ENCODE measurements around the gene DAB2IP.
A peak's percentile ranks its signal among the peaks of the same experiment; 100 is the strongest.

The DAB2IP gene

GRCh38 chr9:121703014-121703734 lies 51.7 kb downstream of the DAB2IP start:
- H3K4me1 ChIP-seq (ENCODE audit: control insufficient read depth, insufficient read depth, low read depth, low read length), result peaks cover 25% of the 10 kb centered on the region
- H3K36me3 ChIP-seq (ENCODE audit: control insufficient read depth in 1 of 2, insufficient read depth in 2 of 2, low read depth in 1 of 2, low read length in 2 of 2), result peaks cover 0 to 23% of the 10 kb centered on the region in 2 experiments
- no peak overlapping the region for H2BK12ac ChIP-seq (ENCODE audit: low read length in 2 of 2)
- H3K18ac ChIP-seq (ENCODE audit: low read depth in 1 of 2, low read length in 2 of 2), result no peak overlapping the region
- no peak overlapping the region for H3K23ac ChIP-seq (ENCODE audit: low read length in 2 of 2)
- no peak overlapping the region for H3K4me3 ChIP-seq (ENCODE audit: insufficient read depth in 1 of 2, low read depth in 1 of 2, low read length in 2 of 2)
- H2AK5ac ChIP-seq (ENCODE audit: low read length, severe bottlenecking), result no peak overlapping the region
- no peak for DNase-seq
- H3K27ac ChIP-seq (ENCODE audit: low read length, poor library complexity, severe bottlenecking), result no peak overlapping the region
- H2AFZ ChIP-seq (ENCODE audit: low read depth, low read length), result no peak overlapping the region
- H2BK120ac ChIP-seq (ENCODE audit: low read depth, low read length), result no peak overlapping the region
- H3K14ac ChIP-seq (ENCODE audit: low read length in 2 of 2), result no peak overlapping the region
- H3K4ac ChIP-seq (ENCODE audit: low read depth in 1 of 2, low read length in 2 of 2), result no peak overlapping the region
- no peak overlapping the region for H2BK5ac ChIP-seq (ENCODE audit: low read depth, low read length, poor library complexity, severe bottlenecking)
- WGBS, result 97% methylated on average over 2 of the region's 3 CpGs
- peaks cover 0 to 16% of the 10 kb centered on the region in 2 experiments for H3K27me3 ChIP-seq (ENCODE audit: control insufficient read depth in 1 of 2, insufficient read depth in 1 of 2, low read length in 2 of 2)
- no peaks in the 10 kb centered on the region for H3K9me3 ChIP-seq (ENCODE audit: control insufficient read depth, low read length)
- peaks cover 56% of the 10 kb centered on the region for H3K79me1 ChIP-seq (replicated peaks; ENCODE audit: low read length, poor library complexity, severe bottlenecking)
- H2BK15ac ChIP-seq (ENCODE audit: low read depth, poor library complexity, severe bottlenecking), result no peak overlapping the region
- no peak overlapping the region for H3K9ac ChIP-seq (ENCODE audit: low read length)
- H3K4me2 ChIP-seq (ENCODE audit: low read length, poor library complexity, severe bottlenecking), result no peak overlapping the region
- no peak overlapping the region for H4K8ac ChIP-seq (ENCODE audit: low read length)
- H4K91ac ChIP-seq (ENCODE audit: low read length), result no peak overlapping the region

DNA sequence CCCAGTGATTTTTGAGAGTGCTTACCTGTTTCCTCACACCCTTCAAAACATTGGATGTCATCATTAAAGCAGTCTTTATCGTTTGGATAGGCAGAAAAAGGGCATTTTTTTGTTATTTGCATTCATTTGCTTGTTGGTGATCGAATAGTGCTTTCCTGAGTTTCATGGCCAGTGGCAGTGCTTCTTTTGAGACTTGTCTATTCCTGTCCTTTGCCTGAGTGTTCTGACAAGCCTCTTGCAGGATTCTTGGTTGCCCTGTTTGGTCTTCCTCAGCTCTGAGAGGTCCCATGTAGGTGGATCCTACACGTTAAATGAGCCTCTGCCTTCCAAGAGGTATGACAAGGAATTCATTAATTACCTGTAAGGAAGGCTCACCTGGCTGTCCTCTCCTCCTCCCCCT lies 52.8 kb downstream of the DAB2IP start:
- H3K9ac ChIP-seq (ENCODE audit: low read length), result no peak overlapping the region
- H2BK15ac ChIP-seq (ENCODE audit: low read depth, poor library complexity, severe bottlenecking), result no peak overlapping the region
- peaks cover 21% of the 10 kb centered on the region for H3K4me1 ChIP-seq (ENCODE audit: control insufficient read depth, insufficient read depth, low read depth, low read length)
- H3K4me3 ChIP-seq (ENCODE audit: insufficient read depth in 1 of 2, low read depth in 1 of 2, low read length in 2 of 2), result no peak overlapping the region
- peaks cover 68% of the 10 kb centered on the region for H3K79me1 ChIP-seq (replicated peaks; ENCODE audit: low read length, poor library complexity, severe bottlenecking)
- no peak overlapping the region for H3K27ac ChIP-seq (ENCODE audit: low read length, poor library complexity, severe bottlenecking)
- no peak overlapping the region for H3K14ac ChIP-seq (ENCODE audit: low read length in 2 of 2)
- 88% methylated on average over 3 of the region's 3 CpGs for WGBS
- H3K36me3 ChIP-seq (ENCODE audit: control insufficient read depth in 1 of 2, insufficient read depth in 2 of 2, low read depth in 1 of 2, low read length in 2 of 2), result peaks cover 0 to 34% of the 10 kb centered on the region in 2 experiments
- no peak overlapping the region for H3K4me2 ChIP-seq (ENCODE audit: low read length, poor library complexity, severe bottlenecking)
- no peak overlapping the region for H2AK5ac ChIP-seq (ENCODE audit: low read length, severe bottlenecking)
- H3K9me3 ChIP-seq (ENCODE audit: control insufficient read depth, low read length), result no peaks in the 10 kb centered on the region
- H3K23ac ChIP-seq (ENCODE audit: low read length in 2 of 2), result no peak overlapping the region
- H3K4ac ChIP-seq (ENCODE audit: low read depth in 1 of 2, low read length in 2 of 2), result no peak overlapping the region
- no peak overlapping the region for H2BK12ac ChIP-seq (ENCODE audit: low read length in 2 of 2)
- no peak overlapping the region for H2AFZ ChIP-seq (ENCODE audit: low read depth, low read length)
- no peak overlapping the region for H2BK5ac ChIP-seq (ENCODE audit: low read depth, low read length, poor library complexity, severe bottlenecking)
- H3K18ac ChIP-seq (ENCODE audit: low read depth in 1 of 2, low read length in 2 of 2), result no peak overlapping the region
- H3K27me3 ChIP-seq (ENCODE audit: control insufficient read depth in 1 of 2, insufficient read depth in 1 of 2, low read length in 2 of 2), result peaks cover 0 to 13% of the 10 kb centered on the region in 2 experiments
- no peak overlapping the region for H4K8ac ChIP-seq (ENCODE audit: low read length)
- no peak for DNase-seq
- no peak overlapping the region for H2BK120ac ChIP-seq (ENCODE audit: low read depth, low read length)
- no peak overlapping the region for H4K91ac ChIP-seq (ENCODE audit: low read length)

DNA sequence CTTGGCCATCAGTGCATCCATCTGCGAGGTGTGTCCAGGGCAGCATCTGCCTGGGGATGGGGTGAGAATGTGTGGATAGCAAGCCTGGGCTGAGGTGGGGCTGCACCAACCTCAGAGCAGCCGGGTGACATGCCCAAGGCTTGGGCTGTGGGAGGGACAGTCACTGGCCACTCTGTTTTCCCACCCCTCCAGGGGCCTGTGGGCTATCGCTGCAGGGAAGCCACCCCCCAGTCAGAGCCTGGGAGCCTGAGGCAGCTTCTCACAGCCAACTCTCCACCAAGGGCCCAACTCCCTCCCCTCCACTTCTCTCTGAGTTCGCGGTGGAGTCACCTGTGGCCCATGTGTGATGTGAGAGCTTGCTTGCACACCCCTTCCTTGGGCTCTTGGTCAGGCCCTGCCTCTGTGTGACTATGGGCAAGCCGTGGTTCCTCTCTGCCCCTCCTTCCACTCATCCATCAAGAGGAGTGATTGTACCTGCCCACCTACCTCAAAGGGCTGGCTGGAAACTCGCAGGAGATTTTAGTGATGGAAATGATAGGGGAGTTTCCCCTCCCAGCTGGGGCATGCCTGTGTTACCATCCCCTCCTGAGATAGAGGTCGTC lies 54.8 kb downstream of the DAB2IP start:
- Histone ChIP-seq H3K4me2 (ENCODE audit: low read length, poor library complexity, severe bottlenecking) (no peak overlapping the region), H2AFZ (ENCODE audit: low read depth, low read length) (no peak overlapping the region), H3K18ac (ENCODE audit: low read depth in 1 of 2, low read length in 2 of 2) (no peak overlapping the region), H3K36me3 (ENCODE audit: control insufficient read depth in 1 of 2, insufficient read depth in 2 of 2, low read depth in 1 of 2, low read length in 2 of 2) (peaks cover 0 to 37% of the 10 kb centered on the region in 2 experiments), H3K9me3 (ENCODE audit: control insufficient read depth, low read length) (no peaks in the 10 kb centered on the region), H3K4me3 (ENCODE audit: insufficient read depth in 1 of 2, low read depth in 1 of 2, low read length in 2 of 2) (no peak overlapping the region), H2BK15ac (ENCODE audit: low read depth, poor library complexity, severe bottlenecking) (no peak overlapping the region), H2BK12ac (ENCODE audit: low read length in 2 of 2) (no peak overlapping the region), H4K91ac (ENCODE audit: low read length) (no peak overlapping the region), H4K8ac (ENCODE audit: low read length) (no peak overlapping the region), H2BK5ac (ENCODE audit: low read depth, low read length, poor library complexity, severe bottlenecking) (no peak overlapping the region), H3K9ac (ENCODE audit: low read length) (no peak overlapping the region), H3K27me3 (ENCODE audit: control insufficient read depth in 1 of 2, insufficient read depth in 1 of 2, low read length in 2 of 2) (peaks cover 0 to 13% of the 10 kb centered on the region in 2 experiments), H3K4me1 (ENCODE audit: control insufficient read depth, insufficient read depth, low read depth, low read length) (peaks cover 10% of the 10 kb centered on the region), H2AK5ac (ENCODE audit: low read length, severe bottlenecking) (no peak overlapping the region), H3K23ac (ENCODE audit: low read length in 2 of 2) (no peak overlapping the region), H3K79me1 (replicated peaks; ENCODE audit: low read length, poor library complexity, severe bottlenecking) (peaks cover 71% of the 10 kb centered on the region), H3K27ac (ENCODE audit: low read length, poor library complexity, severe bottlenecking) (no peak overlapping the region), H3K14ac (ENCODE audit: low read length in 2 of 2) (no peak overlapping the region), H2BK120ac (ENCODE audit: low read depth, low read length) (no peak overlapping the region), H3K4ac (ENCODE audit: low read depth in 1 of 2, low read length in 2 of 2) (no peak overlapping the region)
- WGBS, result 92% methylated on average over 7 of the region's 8 CpGs
- DNase-seq, result no peak

GRCh38 chr9:121707477-121708424 lies 56.3 kb downstream of the DAB2IP start:
- Histone ChIP-seq H3K27ac (ENCODE audit: low read length, poor library complexity, severe bottlenecking) (no peak overlapping the region), H2AK5ac (ENCODE audit: low read length, severe bottlenecking) (no peak overlapping the region), H2AFZ (ENCODE audit: low read depth, low read length) (no peak overlapping the region), H2BK120ac (ENCODE audit: low read depth, low read length) (no peak overlapping the region), H3K14ac (ENCODE audit: low read length in 2 of 2) (no peak overlapping the region), H3K9ac (ENCODE audit: low read length) (no peak overlapping the region), H3K18ac (ENCODE audit: low read depth in 1 of 2, low read length in 2 of 2) (no peak overlapping the region), H4K91ac (ENCODE audit: low read length) (no peak overlapping the region), H3K23ac (ENCODE audit: low read length in 2 of 2) (no peak overlapping the region), H3K9me3 (ENCODE audit: control insufficient read depth, low read length) (no peaks in the 10 kb centered on the region), H3K79me1 (replicated peaks; ENCODE audit: low read length, poor library complexity, severe bottlenecking) (peaks cover 78% of the 10 kb centered on the region), H3K36me3 (ENCODE audit: control insufficient read depth in 1 of 2, insufficient read depth in 2 of 2, low read depth in 1 of 2, low read length in 2 of 2) (peaks cover 0 to 36% of the 10 kb centered on the region in 2 experiments), H3K4me3 (ENCODE audit: insufficient read depth in 1 of 2, low read depth in 1 of 2, low read length in 2 of 2) (no peak overlapping the region), H3K27me3 (ENCODE audit: control insufficient read depth in 1 of 2, insufficient read depth in 1 of 2, low read length in 2 of 2) (no peaks in the 10 kb centered on the region), H2BK12ac (ENCODE audit: low read length in 2 of 2) (no peak overlapping the region), H2BK5ac (ENCODE audit: low read depth, low read length, poor library complexity, severe bottlenecking) (no peak overlapping the region), H3K4ac (ENCODE audit: low read depth in 1 of 2, low read length in 2 of 2) (no peak overlapping the region), H3K4me1 (ENCODE audit: control insufficient read depth, insufficient read depth, low read depth, low read length) (peaks cover 10% of the 10 kb centered on the region), H3K4me2 (ENCODE audit: low read length, poor library complexity, severe bottlenecking) (no peak overlapping the region), H2BK15ac (ENCODE audit: low read depth, poor library complexity, severe bottlenecking) (no peak overlapping the region), H4K8ac (ENCODE audit: low read length) (no peak overlapping the region)
- WGBS, result 76% methylated on average over 6 of the region's 7 CpGs
- DNase-seq, result peak; percentile 24
